Activated CD8-positive, alpha-beta memory T cell treated with anti-CD3 and anti-CD28 coated beads, Interleukin-2, amount 50 U/mL, for 24 hours (primary cell): ENCODE data around the gene IMPA2.

Experiments
- DNase-seq: peaks from one replicate; pipeline ENCODE4 v3.0.0-alpha.2; 2020; ENCODE audit errors: extremely low read depth

The IMPA2 gene

DNA sequence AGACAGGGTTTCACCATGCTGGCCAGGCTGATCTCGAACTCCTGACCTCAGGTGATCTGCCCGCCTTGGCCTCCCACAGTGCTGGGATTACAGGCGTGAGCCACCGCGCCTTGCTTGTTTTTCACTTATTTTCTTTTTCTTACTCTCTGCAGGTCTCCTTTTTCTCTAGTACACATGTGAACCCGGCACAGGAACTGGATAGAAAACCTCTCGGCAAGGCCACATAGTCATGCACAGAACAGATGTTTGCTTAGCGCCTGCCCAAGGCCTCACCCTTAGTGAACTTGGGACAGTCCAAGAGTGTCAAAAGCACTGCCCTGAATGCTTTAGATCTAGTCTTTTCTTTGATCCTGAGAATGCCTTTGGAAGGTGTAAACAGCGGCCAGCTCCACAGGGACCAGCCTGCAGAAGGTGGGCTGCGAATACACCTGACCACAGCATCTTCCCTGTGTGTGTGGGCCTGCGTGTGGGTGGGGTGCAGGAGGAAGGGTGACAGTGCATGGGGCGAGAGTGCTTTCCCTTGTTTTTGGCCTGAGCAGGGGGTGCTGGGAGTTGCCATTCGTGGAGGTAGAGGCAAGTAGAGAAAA is 27.0 kb downstream of the IMPA2 start:
- DNase-seq: no peak

DNA sequence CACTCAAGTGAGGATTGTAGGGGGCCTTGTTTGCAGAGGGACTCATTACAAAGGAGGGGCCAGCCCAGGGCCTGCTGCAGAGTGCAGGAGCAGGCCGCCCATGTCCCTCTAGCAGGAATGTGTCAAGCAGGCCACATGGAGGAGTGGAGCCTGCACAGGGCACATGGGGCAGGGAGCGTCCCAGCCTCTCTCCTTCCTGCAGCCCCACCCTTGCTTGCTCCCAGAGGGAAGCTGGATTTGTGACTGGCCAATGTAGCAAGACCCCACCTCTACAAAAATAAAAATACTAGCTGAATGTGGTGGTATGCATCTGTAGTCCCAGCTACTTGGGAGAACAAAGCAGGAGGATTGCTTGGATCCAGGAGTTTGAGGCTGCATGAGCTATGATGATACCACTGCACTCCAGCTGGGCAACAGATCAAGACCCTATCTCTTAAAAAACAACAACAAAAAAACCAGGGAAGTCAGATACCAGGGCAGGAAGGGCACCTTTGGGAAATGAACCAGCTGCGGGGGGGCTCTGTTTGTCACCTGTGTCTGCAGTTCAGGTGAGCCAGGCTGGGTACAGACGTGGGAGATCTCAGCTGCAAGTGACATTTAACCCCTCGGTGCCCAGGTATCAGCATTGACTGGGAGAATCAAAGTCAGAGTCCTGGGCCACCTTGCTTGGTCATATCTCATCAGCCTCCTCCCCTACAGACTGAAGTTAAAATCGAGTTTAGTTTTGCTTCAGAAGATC is 27.7 kb downstream of the IMPA2 start:
- DNase-seq: no peak

DNA sequence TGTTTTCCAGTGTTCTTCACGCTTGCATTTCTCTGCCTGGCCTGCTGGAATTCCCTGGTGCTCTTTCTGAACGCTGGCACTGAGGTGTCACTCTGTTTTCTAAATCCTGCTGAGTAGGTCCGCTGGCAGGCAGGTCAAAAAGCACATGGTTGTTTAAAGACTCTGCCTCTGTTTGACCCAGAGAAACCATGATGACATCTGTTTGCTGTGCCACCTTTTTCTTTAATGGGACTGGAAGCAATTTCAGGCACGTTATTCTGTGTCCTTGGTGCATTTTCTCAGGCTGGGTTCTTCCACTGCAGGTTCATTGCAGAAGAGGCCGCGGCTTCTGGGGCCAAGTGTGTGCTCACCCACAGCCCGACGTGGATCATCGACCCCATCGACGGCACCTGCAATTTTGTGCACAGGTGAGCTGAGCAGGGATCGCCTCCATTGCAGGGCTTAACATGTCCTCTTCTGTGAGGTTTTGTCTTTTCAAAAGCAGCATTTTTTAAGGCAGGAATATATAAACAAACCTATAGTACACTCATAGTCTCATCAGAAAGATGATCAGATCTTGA is 28.4 kb downstream of the IMPA2 start:
- DNase-seq: no peak

DNA sequence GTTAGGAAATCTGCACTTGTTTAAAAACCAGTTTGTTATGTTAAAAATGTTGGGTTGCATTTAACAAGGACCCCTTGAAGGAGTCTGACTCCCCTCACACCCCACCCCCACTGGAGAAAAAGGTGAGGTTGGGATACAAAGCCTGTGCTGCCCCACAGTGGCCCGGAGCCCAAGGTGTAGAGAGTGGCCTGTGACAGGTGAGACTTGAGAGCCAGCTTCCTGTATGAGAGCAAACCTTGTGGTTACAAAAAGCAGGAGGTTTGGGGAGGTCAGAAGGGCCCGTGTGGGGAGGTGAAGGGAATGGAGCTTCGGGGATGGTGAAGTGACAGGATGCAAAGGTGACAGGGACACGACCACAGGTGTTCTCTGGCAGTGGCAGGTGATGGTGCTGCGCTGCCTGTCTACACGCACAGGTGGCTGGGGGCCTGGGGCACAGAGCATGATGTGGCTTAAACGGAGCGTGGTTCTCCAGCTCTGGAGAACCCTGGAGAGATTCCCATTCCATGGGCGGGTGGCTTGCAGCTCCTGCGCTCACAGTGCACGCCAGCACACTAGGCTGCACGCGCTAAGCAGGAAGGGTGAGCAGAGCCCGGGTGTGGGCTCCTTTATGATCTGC is 29.0 kb downstream of the IMPA2 start:
- DNase-seq: no peak

DNA sequence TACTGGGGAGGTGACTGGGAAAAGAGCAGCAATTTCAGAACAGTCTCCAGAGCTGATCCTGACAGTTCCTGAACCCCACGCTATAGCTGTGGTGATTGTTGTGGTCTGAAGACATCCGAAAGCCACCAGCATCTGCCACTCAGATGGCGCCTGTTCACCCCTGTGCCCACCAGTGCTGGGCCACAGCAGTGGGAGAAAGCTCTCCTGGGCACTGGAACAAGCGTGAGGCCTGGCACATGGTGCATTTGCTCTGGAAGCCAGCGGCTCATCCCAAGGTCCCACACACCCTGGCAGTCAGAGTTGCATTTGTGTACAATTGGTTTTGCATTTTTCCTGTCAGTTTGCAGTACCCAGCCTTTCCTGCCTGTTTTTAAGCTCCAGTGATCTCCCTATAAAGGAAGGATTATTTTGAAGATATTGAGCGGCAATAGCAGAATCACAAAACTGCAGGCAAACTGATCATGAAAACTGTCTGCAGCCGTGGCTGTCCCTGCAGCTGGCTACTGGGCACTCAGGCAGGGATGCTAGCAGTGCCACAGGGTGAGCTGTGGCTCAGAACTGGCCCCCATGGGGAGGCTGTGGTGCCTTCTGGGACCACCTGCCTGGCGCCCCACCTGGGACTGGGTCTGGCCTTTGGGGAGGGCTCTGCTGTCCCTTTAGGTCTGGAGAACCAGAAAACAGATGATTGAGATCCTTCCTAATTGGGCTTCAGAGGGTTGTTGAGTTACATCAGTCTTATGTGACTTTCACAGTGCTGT is 30.1 kb downstream of the IMPA2 start:
- DNase-seq: no peak

DNA sequence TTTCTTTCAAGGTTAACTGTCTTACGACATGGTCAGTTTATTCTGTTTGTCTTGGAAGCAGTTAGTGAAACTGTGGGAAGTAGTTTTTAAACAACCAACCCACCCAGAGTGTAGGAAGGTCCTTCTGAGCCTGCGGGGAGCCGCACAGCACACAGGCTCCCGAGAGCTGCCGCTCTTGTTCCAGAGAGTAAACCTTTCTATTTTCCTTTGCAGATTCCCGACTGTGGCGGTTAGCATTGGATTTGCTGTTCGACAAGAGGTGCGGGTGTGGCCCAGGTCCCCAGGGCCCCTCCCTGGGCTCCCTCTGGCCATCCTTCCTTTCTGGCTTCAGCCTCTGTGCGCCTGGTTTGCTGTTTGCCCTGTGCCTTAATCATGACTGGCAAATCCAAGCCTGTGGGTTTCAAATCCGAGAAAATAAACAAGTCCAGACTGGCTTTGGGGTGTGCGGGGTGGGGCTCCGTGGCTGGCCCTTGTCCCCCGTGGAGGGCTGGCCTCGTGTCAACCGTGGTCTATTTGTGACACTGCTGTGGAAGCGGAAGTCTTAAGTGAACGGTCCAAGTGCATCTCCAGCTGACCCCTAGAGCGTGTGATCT is 30.7 kb downstream of the IMPA2 start:
- DNase-seq: no peak

DNA sequence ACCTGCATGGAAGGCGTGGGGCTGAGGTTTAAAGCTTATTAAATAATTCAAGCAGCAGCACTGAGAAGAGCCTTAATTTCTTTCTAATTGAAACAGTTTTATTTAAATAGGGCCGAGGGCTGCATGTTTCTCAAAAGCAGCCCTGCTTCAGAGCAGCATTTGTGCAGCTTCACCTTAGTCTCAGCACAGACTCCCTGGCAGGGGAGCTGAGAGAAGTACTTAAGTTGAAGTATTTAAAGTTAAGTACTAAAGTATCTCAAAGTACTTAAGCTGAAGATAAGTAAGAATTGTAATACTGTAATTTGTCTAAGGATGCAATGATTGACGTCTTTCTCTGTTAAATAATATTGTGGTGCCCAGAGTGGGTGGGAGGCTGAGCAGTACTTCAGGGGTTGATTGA is 31.4 kb downstream of the IMPA2 start:
- DNase-seq: no peak

DNA sequence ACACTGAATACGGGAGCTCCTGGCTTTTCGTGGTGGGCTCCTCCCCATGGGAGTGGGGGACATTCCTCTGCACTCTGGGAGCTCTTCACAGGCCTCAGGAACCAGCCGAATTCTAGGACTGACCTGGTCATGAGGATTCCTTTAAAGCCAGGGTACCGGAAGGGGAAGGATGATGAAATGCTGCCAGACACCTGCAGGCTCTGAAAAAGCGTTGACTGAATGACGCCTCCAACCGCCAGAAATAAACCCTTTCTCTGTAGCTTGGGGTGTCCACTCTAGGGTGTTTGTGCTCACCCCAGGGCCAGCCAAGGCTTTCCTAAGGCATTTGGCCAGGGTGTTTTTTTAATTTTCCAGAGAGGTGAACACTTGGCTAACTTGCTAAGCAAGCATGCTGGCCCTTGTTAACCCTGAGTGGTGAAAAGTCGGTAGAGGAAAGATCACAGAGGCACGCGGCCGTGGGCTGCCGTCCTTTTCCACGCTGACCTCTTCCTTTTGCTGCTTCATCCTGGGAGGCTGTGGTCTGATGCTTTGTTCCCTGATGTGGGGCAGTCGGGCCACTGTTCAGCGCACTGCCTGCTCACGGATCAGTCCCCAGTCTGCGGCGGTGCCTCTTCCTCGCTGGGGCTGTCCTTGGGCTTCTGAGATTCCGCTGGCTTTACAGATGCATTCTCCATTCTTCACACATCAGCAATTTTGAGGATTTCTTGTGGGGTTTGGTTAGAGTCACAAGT is 32.0 kb downstream of the IMPA2 start:
- DNase-seq: no peak

DNA sequence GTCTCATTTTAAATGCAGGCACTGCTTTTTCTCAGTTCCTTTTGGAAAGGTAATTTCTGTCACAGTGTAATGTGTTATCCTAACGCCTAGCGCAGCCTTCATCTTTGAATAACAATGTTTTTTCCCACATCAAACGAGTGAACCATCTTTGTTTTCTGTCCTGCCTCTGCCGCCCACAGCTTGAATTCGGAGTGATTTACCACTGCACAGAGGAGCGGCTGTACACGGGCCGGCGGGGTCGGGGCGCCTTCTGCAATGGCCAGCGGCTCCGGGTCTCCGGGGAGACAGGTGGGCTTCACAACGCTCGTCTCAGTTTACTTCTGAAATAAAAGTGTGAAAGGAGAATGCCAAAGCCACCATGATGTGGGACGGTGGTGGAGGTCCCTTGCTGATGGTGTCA is 32.8 kb downstream of the IMPA2 start:
- DNase-seq: no peak

DNA sequence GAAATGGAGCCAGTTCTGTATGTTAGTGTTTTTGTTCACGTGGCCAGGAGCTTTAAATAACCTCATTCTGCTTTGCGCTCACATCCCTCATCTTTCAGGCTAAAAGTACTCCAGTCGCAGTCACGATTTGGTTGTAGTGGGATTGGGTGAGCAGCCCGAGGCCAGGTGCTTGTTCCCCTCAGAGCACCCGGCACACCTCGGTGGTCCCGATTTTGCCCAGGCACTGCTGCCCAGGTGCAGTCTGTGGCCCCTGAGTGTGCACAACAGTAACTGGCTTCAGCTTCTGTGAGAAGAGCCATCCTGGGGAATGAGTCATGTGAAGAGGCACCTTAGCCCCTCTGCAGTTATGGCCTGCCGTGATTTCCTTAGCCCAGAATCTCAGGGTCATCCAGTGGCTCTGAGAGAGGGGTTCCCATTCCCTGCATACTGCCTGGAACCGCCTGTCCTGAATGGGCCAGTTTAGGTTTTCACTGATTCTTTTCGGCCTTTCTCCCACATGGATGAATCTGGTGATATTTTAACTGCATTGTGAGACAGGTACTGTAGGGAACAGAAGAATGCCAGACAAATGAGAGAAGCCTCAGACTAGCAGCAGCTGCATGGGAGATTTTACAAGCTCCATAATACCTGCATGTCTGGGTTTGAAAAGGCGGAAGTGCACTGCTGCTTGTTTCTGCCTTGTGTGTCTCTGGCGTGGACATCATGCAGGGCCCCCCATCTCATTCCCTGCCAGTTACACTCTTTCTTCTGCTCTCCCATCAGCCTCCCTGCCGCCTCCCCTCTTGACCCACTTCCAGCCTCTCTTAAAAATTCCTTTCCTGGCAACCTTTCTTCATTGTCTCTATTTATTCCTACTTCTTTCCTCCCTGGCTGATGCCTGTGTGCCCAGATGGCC is 33.5 kb downstream of the IMPA2 start:
- no peak for DNase-seq

DNA sequence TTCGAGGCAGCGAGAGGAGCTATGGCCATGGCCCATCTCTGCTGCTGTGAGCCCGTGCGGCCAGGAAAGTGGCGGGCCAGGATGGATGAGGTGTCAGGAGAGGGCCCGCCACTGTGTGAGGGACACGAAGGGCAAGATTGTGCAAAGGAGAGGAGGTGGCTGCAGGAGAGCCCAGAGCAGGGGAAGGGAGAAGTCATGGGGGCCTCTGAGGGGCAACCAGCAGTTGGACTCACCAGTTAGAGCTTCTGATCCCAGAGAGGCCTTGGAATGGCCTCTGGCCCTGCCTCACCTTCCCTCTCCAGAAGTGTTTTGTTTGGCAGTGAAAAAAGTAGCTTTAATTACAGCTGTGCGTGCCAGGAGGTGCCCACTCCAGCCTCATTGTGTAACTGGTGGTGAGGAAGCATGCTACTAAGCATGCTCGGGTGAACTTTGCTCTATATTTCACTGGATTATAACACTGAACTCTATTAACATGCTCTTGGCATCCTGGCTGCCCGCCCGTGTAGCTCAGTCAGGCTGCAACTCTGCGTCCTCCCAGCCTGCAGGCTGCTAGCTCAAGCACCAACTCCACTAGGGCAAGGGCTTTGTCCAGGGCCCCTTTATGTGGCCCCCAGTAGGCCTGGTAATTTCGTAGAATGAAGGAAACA is 34.2 kb downstream of the IMPA2 start:
- DNase-seq: no peak

DNA sequence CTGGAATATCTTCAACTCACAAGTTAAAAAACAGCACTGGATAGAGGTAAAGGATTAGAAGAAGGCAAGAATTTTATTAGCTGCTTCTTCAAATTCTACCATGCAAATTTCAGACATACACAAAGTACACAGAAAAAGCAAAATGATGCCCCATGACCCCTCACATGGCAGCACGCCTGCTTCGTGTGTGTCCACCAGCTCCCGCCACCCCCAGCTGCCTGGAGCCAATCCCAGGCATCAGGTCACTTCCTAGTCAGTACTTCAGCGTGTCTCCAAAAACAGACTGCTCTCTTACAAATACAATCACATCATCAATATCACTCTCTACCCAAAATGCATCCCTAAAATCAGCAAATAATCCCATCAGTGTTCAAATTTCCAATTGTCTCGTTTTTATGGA is 35.8 kb downstream of the IMPA2 start:
- no peak for DNase-seq

DNA sequence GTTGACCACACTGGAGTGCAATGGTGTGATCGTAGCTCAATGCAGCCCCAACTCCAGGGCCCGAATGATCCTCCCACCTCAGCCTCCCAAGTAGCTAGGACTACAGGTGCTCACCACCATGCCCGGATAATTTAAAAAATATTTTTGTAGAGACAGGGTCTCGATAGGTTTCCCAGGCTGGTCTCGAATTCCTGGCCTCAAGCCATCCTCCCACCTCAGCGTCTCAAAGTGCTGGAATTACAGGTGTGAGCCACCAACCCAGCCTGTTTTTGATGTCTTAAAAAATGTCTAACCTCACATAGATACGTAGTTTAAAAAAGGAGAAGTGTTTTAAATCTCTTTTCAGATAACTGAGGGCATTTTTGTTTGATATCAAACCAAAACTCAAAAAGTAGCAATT is 37.6 kb downstream of the IMPA2 start:
- DNase-seq: no peak

DNA sequence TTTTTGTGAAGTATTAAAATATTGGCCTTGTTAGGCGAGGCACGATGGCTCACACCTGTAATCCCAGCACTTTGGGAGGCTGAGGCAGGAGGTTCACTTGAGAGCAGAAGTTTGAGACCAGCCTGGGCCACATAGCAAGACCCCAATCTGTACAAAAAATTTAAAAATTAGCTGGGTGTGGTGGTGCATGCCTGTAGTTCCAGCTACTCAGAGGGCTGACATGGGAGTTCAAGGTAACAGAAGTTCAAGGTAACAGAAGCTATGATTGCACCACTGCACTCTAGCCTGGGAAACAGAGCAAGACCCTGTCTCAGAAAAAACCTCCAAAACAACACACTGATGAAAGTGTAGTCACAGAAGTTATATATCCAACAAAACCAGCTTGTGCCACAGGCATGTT is 39.8 kb downstream of the IMPA2 start:
- no peak for DNase-seq

DNA sequence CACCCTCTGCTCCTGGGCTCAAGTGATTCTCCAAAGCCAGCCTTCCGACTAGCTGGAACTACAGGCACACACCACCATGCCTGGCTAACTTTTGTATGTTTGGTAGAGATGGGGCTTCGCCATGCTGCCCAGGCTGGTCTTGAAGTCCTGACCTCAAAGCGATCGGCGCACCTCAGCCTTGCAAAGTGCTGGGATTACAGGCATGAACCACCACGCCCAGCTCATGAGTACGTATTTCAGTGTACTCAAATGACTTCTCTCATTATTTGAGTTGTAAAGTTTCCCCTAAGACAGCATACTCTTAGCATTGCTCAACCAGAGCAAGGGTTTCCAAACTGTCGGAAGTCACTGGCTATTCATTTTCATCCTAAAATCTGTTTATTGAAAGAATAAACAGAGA is 40.3 kb downstream of the IMPA2 start:
- DNase-seq: no peak

DNA sequence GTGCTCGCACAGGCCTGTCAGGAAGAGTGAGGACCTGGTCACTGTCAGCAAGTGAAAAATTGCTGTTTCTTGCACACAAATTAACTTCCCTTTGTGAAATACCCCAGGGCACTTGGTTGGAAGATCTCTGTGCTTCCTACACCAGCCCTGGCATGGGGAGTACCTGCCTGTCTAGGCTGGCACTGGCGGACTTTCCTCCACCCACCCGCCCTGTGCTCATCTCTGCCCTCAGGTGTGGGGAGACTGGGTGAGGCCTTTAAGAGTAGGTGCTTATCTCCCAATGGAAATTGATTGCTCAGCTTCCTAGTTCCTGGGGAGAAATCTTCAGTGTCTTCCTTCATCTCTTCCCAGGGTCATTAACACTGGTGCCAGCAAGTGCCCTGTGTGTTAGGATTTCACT is 42.1 kb downstream of the IMPA2 start:
- no peak for DNase-seq

DNA sequence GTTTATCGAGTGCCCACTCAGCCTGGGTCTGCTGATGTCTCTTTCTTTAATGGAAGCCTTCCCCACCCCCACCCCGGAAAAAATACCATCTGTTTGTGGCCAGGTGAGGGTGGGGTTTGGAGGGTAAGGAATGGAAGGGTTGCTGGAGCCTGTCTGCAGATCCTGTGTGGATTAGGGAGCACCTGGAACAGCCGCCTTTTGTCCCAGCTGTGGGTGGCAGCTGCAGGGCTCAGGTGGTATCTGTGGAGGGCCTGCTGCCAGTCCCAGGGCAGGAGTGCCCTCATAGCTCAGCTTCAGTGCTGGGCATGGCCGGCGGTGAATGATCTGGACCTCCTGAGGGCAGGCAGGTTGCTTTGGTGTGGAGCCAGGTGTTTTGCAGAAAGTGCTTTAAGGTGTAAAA is 45.3 kb downstream of the IMPA2 start:
- DNase-seq: no peak

DNA sequence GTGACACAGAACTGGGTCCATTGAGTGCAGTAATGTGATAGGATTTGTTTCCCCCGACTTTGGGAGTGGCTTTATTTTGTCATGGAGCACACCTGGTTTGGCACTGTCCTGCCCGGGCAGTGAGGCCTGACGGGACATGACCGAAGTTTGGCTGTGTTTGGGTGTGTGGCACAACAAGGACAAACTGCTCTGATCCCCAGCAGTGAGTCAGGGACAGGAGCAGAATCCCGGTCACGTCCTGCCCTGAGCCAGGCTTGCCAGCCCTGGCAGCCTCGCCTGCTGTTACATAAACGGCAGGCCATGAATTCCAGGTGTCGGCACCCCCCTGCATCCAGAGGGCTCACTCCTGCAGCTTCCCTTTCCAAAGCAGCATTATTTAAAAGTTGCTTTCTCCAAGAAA is 45.7 kb downstream of the IMPA2 start:
- DNase-seq: no peak

DNA sequence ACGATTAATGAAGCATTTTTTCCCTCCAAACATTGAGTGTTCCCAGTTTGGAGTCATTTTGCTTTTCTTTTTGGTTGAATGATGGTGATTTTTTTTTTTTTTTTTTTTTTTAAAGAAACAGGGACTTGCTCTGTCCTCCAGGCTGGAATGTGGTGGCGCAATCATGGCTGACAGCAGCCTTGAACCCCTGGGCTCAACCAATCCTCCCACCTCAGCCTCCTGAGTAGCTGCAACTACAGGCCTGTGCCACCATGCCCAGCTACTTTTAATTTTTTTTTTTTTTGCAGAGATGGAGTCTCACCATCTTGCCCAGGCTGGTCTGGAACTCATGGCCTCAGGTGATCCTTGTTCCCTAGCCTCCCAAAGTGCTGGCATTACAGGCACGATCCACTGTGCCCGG is 46.2 kb downstream of the IMPA2 start:
- DNase-seq: no peak
